Activated CD8-positive, alpha-beta T cell treated with anti-CD3 and anti-CD28 coated beads for 36 hours (primary cell): ENCODE measurements around the gene NSL1. TPM values are rescaled to one million over a fixed set of nuclear protein-coding genes. Genes with fewer than 3 reads are reported as not detected.
A peak's percentile ranks its signal among the peaks of the same experiment; 100 is the strongest.

Experiments used
- ATAC-seq: fragments of 200-7000 bp; cut with Tn5 transposase; one replicate; pipeline ENCODE4 v1.10.0; 2021; ENCODE audit warnings: mild to moderate bottlenecking, moderate library complexity
- CTCF ChIA-PET: fragments of 350-600 bp; sonication (Branson Sonifier 250); formaldehyde crosslinking; loops from one replicate; lab custom pipeline; 2021; ENCODE audit warnings: antibody characterized with exemption; lab: Charles Lee
- POLR2A ChIA-PET: fragments of 350-600 bp; sonication (Branson Sonifier 250); formaldehyde crosslinking; loops from one replicate; lab custom pipeline; 2021; ENCODE audit warnings: antibody characterized with exemption; lab: Charles Lee
- DNase-seq: peaks from one replicate; pipeline ENCODE4 v3.0.0-alpha.2; 2020
- H3K27ac Mint-ChIP-seq: one replicate; pipeline ENCODE4 v1.8.0; 2021; ENCODE audit warnings: mild to moderate bottlenecking, mixed read lengths
- H3K27me3 Mint-ChIP-seq: one replicate; pipeline ENCODE4 v1.8.0; 2021; ENCODE audit warnings: mixed read lengths
- H3K36me3 Mint-ChIP-seq: one replicate; pipeline ENCODE4 v1.8.0; 2021; ENCODE audit warnings: low read depth, mixed read lengths
- H3K4me1 Mint-ChIP-seq: one replicate; pipeline ENCODE4 v1.8.0; 2021; ENCODE audit warnings: low read depth, mixed read lengths
- H3K4me3 Mint-ChIP-seq: one replicate; pipeline ENCODE4 v1.8.0; 2021; ENCODE audit warnings: mild to moderate bottlenecking, moderate library complexity, mixed read lengths
- H3K9me3 Mint-ChIP-seq: one replicate; pipeline ENCODE4 v1.8.0; 2021; ENCODE audit warnings: mixed read lengths
- CTCF ChIP-seq: fragments of 200-600 bp; IDR thresholded peaks from one replicate; pipeline ENCODE4 v1.8.0; 2022; ENCODE audit warnings: antibody characterized with exemption, mild to moderate bottlenecking
- intact Hi-C: fragments of 100-400 bp; cut with micrococcal nuclease; formaldehyde crosslinking; loops from one replicate; pipeline ENCODE4 v1.10.0; 2022
- total RNA-seq, 2 experiments: library from RNA; stranded (reverse); gene quantifications; one replicate each; pipeline ENCODE4 v1.2.3, GENCODE V29; 2021

Gene NSL1
- total RNA-seq, 2 experiments from 2014 or later = 29.6 to 34.9 TPM

GRCh38 chr1:212762839-212763238 lies 28.7 kb downstream of the NSL1 start:
- Mint-ChIP-seq H3K4me3 (no peak overlapping the region), H3K27ac (no peak overlapping the region), H3K9me3 (peaks cover 17% of the 10 kb centered on the region), H3K4me1 (peaks cover 31% of the 10 kb centered on the region), H3K27me3 (no peaks in the 10 kb centered on the region), H3K36me3 (peaks cover 39% of the 10 kb centered on the region)
- CTCF ChIA-PET = interaction anchor here (0.6 to 4.9 kb wide), 6 partner anchors 12 to 98 kb away, joined by 3 to 24 read pairs (median 10); no protein-coding TSS in a partner anchor
- POLR2A ChIA-PET = interaction anchor here (0.5 to 1.2 kb wide), 4 partner anchors 9 to 236 kb away, joined by 3 to 4 read pairs (median 3); no protein-coding TSS in a partner anchor
- no peak for TF ChIP-seq CTCF
- intact Hi-C loops = loop anchor here (10.0 kb wide), 1 partner anchor 288 kb away; no protein-coding TSS in a partner anchor
- DNase-seq (no peak), ATAC-seq (no peak)

- H3K9me3 Mint-ChIP-seq = peaks cover 11% of the 10 kb centered on the region
- TF ChIP-seq CTCF = no peak
- H3K27me3 Mint-ChIP-seq = no peaks in the 10 kb centered on the region
- peaks cover 33% of the 10 kb centered on the region for H3K36me3 Mint-ChIP-seq
- CTCF ChIA-PET = interaction anchor here (0.9 to 4.9 kb wide), 8 partner anchors 10 to 285 kb away, joined by 3 to 24 read pairs (median 6); no protein-coding TSS in a partner anchor
- intact Hi-C loops = loop anchor here (10.0 kb wide), 1 partner anchor 287 kb away; no protein-coding TSS in a partner anchor
- DNase-seq (no peak), ATAC-seq (no peak)
- H3K4me3 Mint-ChIP-seq = no peak overlapping the region
- H3K27ac Mint-ChIP-seq = no peak overlapping the region
- POLR2A ChIA-PET = interaction anchor here (0.9 kb wide), 1 partner anchor 61 kb away, joined by 4 read pairs; no protein-coding TSS in a partner anchor
- peaks cover 25% of the 10 kb centered on the region for H3K4me1 Mint-ChIP-seq
These were observed 29.3 kb downstream of the NSL1 start for GRCh38 chr1:212762234-212762633.

DNA sequence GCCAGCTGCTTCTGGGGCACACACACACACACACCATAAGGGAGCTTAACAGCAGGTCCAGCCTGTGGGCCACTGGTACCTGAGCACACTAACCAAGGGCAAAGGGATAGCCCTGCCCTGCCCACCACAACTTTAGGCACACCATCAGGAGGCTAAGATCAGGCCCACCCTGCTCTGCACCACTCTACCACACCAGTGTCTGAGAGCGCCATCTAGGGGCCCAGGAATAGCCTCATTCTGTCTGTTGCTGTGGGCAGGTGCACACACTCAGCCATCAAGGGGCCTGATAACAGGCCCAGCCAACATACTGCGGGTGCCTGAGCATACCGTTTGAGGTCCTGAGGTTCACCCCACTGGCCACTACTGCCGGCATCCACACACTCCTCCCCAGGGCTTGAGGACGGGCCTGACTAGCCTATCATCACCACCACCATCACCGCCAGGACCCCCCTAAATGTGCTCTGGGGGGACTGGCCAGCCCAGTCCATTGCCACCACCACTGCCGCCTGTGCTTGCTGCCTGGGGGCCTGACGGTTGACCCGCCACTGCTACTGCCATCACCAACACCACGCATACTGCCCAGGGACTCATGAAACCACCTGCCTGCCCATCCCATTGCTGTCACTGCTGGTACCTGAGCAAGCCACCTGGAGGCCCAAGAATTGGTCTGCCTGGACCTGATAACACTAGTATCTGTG lies 31.3 kb downstream of the NSL1 start:
- TF ChIP-seq CTCF = peak; percentile 62
- POLR2A ChIA-PET = no interaction called here
- intact Hi-C loops = loop anchor here (10.0 kb wide), 1 partner anchor 285 kb away; no protein-coding TSS in a partner anchor
- peak; percentile 76 for DNase-seq
- Mint-ChIP-seq H3K27ac (no peak overlapping the region), H3K36me3 (peaks cover 20% of the 10 kb centered on the region), H3K4me1 (peaks cover 17% of the 10 kb centered on the region), H3K9me3 (no peaks in the 10 kb centered on the region), H3K4me3 (no peak overlapping the region), H3K27me3 (no peaks in the 10 kb centered on the region)
- ATAC-seq = peak; percentile 96
- CTCF ChIA-PET = interaction anchor here (0.6 to 5.6 kb wide), 9 partner anchors 9 to 94 kb away, joined by 3 to 35 read pairs (median 5); no protein-coding TSS in a partner anchor

DNA sequence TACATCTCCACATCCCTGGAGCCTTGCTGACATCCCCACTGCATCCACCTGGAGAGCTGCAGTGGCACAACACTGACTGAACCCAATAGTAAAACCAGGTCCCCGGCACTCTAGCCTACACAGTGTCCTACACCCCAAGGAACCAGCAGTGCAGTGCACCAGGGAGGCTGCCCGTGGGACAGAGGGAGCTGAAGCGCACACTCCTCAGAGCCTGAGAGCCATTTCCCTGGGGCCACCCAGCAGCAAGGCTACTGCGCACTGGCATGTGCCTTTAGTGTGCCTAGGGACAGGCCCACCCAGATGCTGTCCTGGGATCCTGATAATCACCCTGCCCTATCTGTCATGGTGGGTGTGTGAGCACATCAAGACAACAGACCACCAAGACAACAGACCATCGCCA lies 31.9 kb downstream of the NSL1 start:
- no peak for DNase-seq
- no peak for TF ChIP-seq CTCF
- intact Hi-C loops = loop anchor here (10.0 kb wide), 1 partner anchor 285 kb away; no protein-coding TSS in a partner anchor
- H3K9me3 Mint-ChIP-seq = no peaks in the 10 kb centered on the region
- no peaks in the 10 kb centered on the region for H3K27me3 Mint-ChIP-seq
- no peak overlapping the region for H3K27ac Mint-ChIP-seq
- POLR2A ChIA-PET = no interaction called here
- peaks cover 14% of the 10 kb centered on the region for H3K36me3 Mint-ChIP-seq
- peaks cover 15% of the 10 kb centered on the region for H3K4me1 Mint-ChIP-seq
- peak; percentile 24 for ATAC-seq
- CTCF ChIA-PET = interaction anchor here (0.6 to 5.6 kb wide), 9 partner anchors 9 to 94 kb away, joined by 3 to 35 read pairs (median 5); no protein-coding TSS in a partner anchor
- no peak overlapping the region for H3K4me3 Mint-ChIP-seq
